IMR-90 (cell line): ENCODE results near the gene STYXL1. TPM values are rescaled to one million over a fixed set of nuclear protein-coding genes. Genes with fewer than 3 reads are reported as not detected.

Experiments used
- ATAC-seq: fragments of 200-7000 bp; cut with Tn5 transposase; 2 replicates; pipeline ENCODE4 v1.9.1; 2020; ENCODE audit warnings: low read depth, mild to moderate bottlenecking, moderate library complexity
- BruUV-seq: library from RNA; stranded (reverse); fragments of 400-500 nt; replicated peaks from 2 replicates; lab custom pipeline; 2021; lab: Mats Ljungman, UMichigan
- CTCF ChIA-PET: fragments of 300-600 bp; formaldehyde crosslinking; extraction: SDS; loops from one replicate; lab custom pipeline; 2021; ENCODE audit warnings: antibody characterized with exemption; lab: Yijun Ruan, JAX
- POLR2A ChIA-PET: fragments of 300-600 bp; sonication (Branson Sonifier 250); formaldehyde crosslinking; loops from one replicate; lab custom pipeline; 2022; ENCODE audit warnings: antibody characterized with exemption; ENCODE audit not compliant: unreplicated experiment; lab: Charles Lee
- DNase-seq: peaks from one replicate; pipeline ENCODE4 v3.0.0; 2013
- H2AFZ ChIP-seq: replicated peaks from 2 replicates; pipeline ENCODE3; 2013; ENCODE audit warnings: low read length, mild to moderate bottlenecking; ENCODE audit not compliant: poor library complexity
- H2AK5ac ChIP-seq: 2 replicates; pipeline ENCODE4 v1.6.1; 2013; ENCODE audit warnings: low read depth, low read length, inconsistent platforms
- H2AK9ac ChIP-seq: replicated peaks from 2 replicates; pipeline ENCODE3; 2013; ENCODE audit warnings: mild to moderate bottlenecking, low read depth, low read length, moderate library complexity; ENCODE audit not compliant: poor library complexity
- H2BK120ac ChIP-seq: 2 replicates; pipeline ENCODE4 v1.6.1; 2013; ENCODE audit warnings: low read depth, low read length, inconsistent platforms
- H2BK15ac ChIP-seq: 3 replicates; pipeline ENCODE4 v1.6.1; 2013; ENCODE audit warnings: low read depth, low read length, inconsistent platforms
- H2BK20ac ChIP-seq: 2 replicates; pipeline ENCODE4 v1.6.1; 2013; ENCODE audit warnings: low read depth, mild to moderate bottlenecking, inconsistent platforms, low read length, moderate library complexity
- H2BK5ac ChIP-seq: 2 replicates; pipeline ENCODE4 v1.6.1; 2013; ENCODE audit warnings: mild to moderate bottlenecking, low read depth, low read length, inconsistent platforms; ENCODE audit not compliant: poor library complexity, severe bottlenecking
- H3K14ac ChIP-seq: replicated peaks from 2 replicates; pipeline ENCODE4 v1.6.1; 2013; ENCODE audit warnings: low read depth, low read length, inconsistent platforms
- H3K18ac ChIP-seq: 2 replicates; pipeline ENCODE4 v1.6.1; 2013; ENCODE audit warnings: low read depth, low read length, control low read depth
- H3K23ac ChIP-seq: 2 replicates; pipeline ENCODE4 v1.6.1; 2013; ENCODE audit warnings: low read depth, low read length, inconsistent platforms
- H3K27ac ChIP-seq: 2 replicates; pipeline ENCODE4 v1.5.1; 2013; ENCODE audit warnings: mild to moderate bottlenecking, control low read depth, low read length; ENCODE audit not compliant: insufficient read depth
- H3K27me3 ChIP-seq: 2 replicates; pipeline ENCODE4 v1.6.1; 2013; ENCODE audit warnings: low read length; ENCODE audit not compliant: control insufficient read depth, insufficient read depth
- H3K36me3 ChIP-seq: 2 replicates; pipeline ENCODE4 v1.6.1; 2013; ENCODE audit warnings: low read length, mixed read lengths; ENCODE audit not compliant: control insufficient read depth, insufficient read depth
- H3K4ac ChIP-seq: 2 replicates; pipeline ENCODE4 v1.6.1; 2013; ENCODE audit warnings: low read depth, low read length, inconsistent platforms
- H3K4me1 ChIP-seq: 2 replicates; pipeline ENCODE4 v1.6.1; 2013; ENCODE audit warnings: low read length, mixed read lengths; ENCODE audit not compliant: control insufficient read depth, insufficient read depth
- H3K4me2 ChIP-seq: 2 replicates; pipeline ENCODE4 v1.6.1; 2013; ENCODE audit warnings: low read depth, mild to moderate bottlenecking, control low read depth, low read length, moderate library complexity
- H3K4me3 ChIP-seq: 2 replicates; pipeline ENCODE4 v1.5.1; 2013; ENCODE audit warnings: low read depth, mild to moderate bottlenecking, control low read depth, low read length, moderate library complexity; ENCODE audit not compliant: insufficient read depth
- H3K56ac ChIP-seq: 2 replicates; pipeline ENCODE4 v1.6.1; 2013; ENCODE audit warnings: low read length, inconsistent platforms; ENCODE audit not compliant: insufficient read depth; ENCODE audit errors: extremely low read depth
- H3K79me1 ChIP-seq, 2 experiments: 2 replicates each; pipeline ENCODE4 v1.6.1; 2013; ENCODE audit warnings: low read length in 2 of 2, inconsistent platforms in 1 of 2, low read depth in 1 of 2
- H3K9ac ChIP-seq: 2 replicates; pipeline ENCODE4 v1.6.1; 2013; ENCODE audit warnings: low read depth, low read length, control low read depth
- H3K9me1 ChIP-seq: 2 replicates; pipeline ENCODE4 v1.6.1; 2013; ENCODE audit warnings: low read length, inconsistent platforms; ENCODE audit not compliant: insufficient read depth
- H3K9me3 ChIP-seq: 2 replicates; pipeline ENCODE4 v1.6.1; 2013; ENCODE audit warnings: low read length; ENCODE audit not compliant: control insufficient read depth, insufficient read depth
- H4K20me1 ChIP-seq: 2 replicates; pipeline ENCODE4 v1.6.1; 2013; ENCODE audit warnings: low read length, inconsistent platforms; ENCODE audit not compliant: insufficient read depth
- H4K5ac ChIP-seq: 2 replicates; pipeline ENCODE4 v1.6.1; 2013; ENCODE audit warnings: mild to moderate bottlenecking, low read depth, low read length, control low read depth
- H4K8ac ChIP-seq, 2 experiments: 2 replicates each; pipeline ENCODE4 v1.6.1; 2013; ENCODE audit warnings: low read depth in 2 of 2, low read length in 2 of 2, control low read depth in 1 of 2, inconsistent platforms in 1 of 2
- H4K91ac ChIP-seq: 2 replicates; pipeline ENCODE4 v1.6.1; 2013; ENCODE audit warnings: low read depth, low read length, inconsistent platforms; ENCODE audit not compliant: insufficient read depth
- CEBPB ChIP-seq: IDR thresholded peaks from 2 replicates; pipeline ENCODE4 v1.6.1; 2012; ENCODE audit warnings: low read depth, low read length, improper control_type of control experiment
- MAFK ChIP-seq: IDR thresholded peaks from 2 replicates; pipeline ENCODE4 v1.6.1; 2012; ENCODE audit warnings: low read depth, low read length, improper control_type of control experiment
- MAZ ChIP-seq: IDR thresholded peaks from 2 replicates; pipeline ENCODE4 v1.6.1; 2012; ENCODE audit warnings: low read depth, mild to moderate bottlenecking, low read length, improper control_type of control experiment, moderate library complexity, borderline replicate concordance
- MXI1 ChIP-seq: IDR thresholded peaks from 2 replicates; pipeline ENCODE4 v1.6.1; 2012; ENCODE audit warnings: low read depth, mild to moderate bottlenecking, low read length, moderate library complexity, borderline replicate concordance
- RFX5 ChIP-seq: IDR thresholded peaks from 2 replicates; pipeline ENCODE4 v1.8.0; 2012; ENCODE audit warnings: low read depth, mild to moderate bottlenecking, low read length, moderate library complexity
- SMC3 ChIP-seq: fragments of 150-350 bp; IDR thresholded peaks from 2 replicates; pipeline ENCODE4 v1.6.1; 2016; ENCODE audit warnings: low read depth, mild to moderate bottlenecking, antibody characterized with exemption, low read length, moderate library complexity
- WGBS, 2 experiments: methylation state at CpG; one replicate each; pipeline versions ENCODE4 v1.1.5 to v1.1.7; 2013; ENCODE audit warnings: missing lambda C conversion rate in 2 of 2; ENCODE audit not compliant: insufficient read length in 1 of 2; ENCODE audit errors: extremely low coverage in 2 of 2; 5-methylcytosine and 5-hydroxymethylcytosine counted together
- dilution Hi-C: fragments of 300-500 bp; cut with HindIII; formaldehyde crosslinking; loops from one replicate; pipeline ENCODE4 v1.14.3; 2018; ENCODE audit warnings: low sequenced_read_pairs; ENCODE audit not compliant: unreplicated experiment
- in situ Hi-C: fragments of 300-500 bp; cut with MboI; formaldehyde crosslinking; loops from 3 replicates; pipeline ENCODE4 v1.14.3; 2019; ENCODE audit warnings: low sequenced_read_pairs, inconsistent platforms, mixed read lengths
- intact Hi-C: fragments of 100-400 bp; cut with micrococcal nuclease; formaldehyde crosslinking; loops from 2 replicates; pipeline ENCODE4 v1.10.0; 2022
- polyA plus RNA-seq, 3 experiments: library from polyadenylated mRNA; depleted of rRNA; stranded (reverse); fragments of >200 nt; gene quantifications; 2 replicates each; pipeline ENCODE4 v1.2.3, GENCODE V29; 2012; ENCODE audit warnings: low replicate concordance in 1 of 3
- total RNA-seq: library from RNA; depleted of rRNA; stranded (reverse); fragments of >200 nt; gene quantifications from 2 replicates; pipeline ENCODE4 v1.2.3, GENCODE V29; 2012
- TF ChIP-seq, protein P1 (sequence below): fragments of 150-350 bp; IDR thresholded peaks from 2 replicates; pipeline ENCODE4 v1.6.1; 2016; ENCODE audit warnings: low read depth, mild to moderate bottlenecking, low read length, moderate library complexity, borderline replicate concordance
- TF ChIP-seq, protein P2 (sequence below): conservative IDR thresholded peaks from 2 replicates; pipeline ENCODE4 v1.5.1; 2012; ENCODE audit warnings: mild to moderate bottlenecking, low read depth, low read length, improper control_type of control experiment

Gene STYXL1
- total and polyA plus RNA-seq, 2 of the 4 experiments (the other 2 are of a cell fraction): 66.1 to 73.8 TPM

DNA sequence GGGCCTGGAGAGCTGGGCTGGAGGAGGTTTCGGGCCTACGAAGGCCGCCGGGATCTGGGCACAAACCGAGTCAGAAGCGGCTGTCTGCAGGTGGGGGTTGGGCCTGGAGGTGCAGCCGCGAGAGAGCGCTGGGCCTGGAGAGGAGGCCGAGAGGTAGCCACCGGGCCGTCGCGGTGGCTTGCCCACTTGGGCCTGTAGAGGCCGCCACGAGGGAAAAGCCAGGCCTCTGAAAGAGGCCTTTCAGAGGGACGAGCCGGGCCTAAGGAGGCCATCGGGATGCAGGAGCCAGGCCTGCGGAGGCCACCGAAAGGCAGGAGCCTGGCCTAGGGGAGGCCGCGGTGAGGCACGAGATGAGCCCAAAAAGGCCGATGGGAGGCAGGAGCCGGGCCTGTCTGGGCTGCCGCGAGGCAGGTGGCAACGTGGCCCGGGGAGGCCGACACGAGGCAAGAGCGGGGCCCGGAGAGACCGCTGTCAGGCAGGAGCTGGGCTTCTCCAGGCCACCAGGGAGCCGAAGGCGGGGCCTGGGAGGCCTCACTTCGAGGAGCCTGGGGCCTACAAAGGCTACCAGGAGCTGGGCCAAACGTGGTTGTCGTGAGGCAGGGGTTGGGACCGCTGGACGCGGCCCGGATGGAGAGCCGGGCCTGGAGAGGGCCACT lies 25.7 kb upstream of the STYXL1 start:
- Histone ChIP-seq H2BK5ac (no peak overlapping the region), H2AK9ac (no peak overlapping the region), H2BK120ac (no peak overlapping the region), H3K9me1 (peaks cover 14% of the 10 kb centered on the region), H3K4me3 (no peak overlapping the region), H4K8ac (no peak overlapping the region), H3K4me2 (no peak overlapping the region), H3K23ac (no peak overlapping the region), H2AFZ (no peak overlapping the region), H4K20me1 (no peaks in the 10 kb centered on the region), H3K18ac (no peak overlapping the region), H3K9ac (no peak overlapping the region), H3K79me1 (no peaks in the 10 kb centered on the region), H4K91ac (no peak overlapping the region), H3K9me3 (peaks cover 5% of the 10 kb centered on the region), H3K14ac (no peak overlapping the region), H3K27ac (no peak overlapping the region), H3K4me1 (peaks cover 6% of the 10 kb centered on the region), H2BK15ac (no peak overlapping the region), H3K36me3 (no peaks in the 10 kb centered on the region), H4K5ac (no peak overlapping the region), H3K4ac (no peak overlapping the region), H3K27me3 (no peaks in the 10 kb centered on the region), H3K56ac (no peak overlapping the region), H2AK5ac (no peak overlapping the region), H2BK20ac (no peak overlapping the region)
- ChIA-PET POLR2A (interaction anchor here (0.6 kb wide), 1 partner anchor 286 kb away, joined by 5 read pairs; no protein-coding TSS in a partner anchor), CTCF (no interaction called here)
- TF ChIP-seq SMC3 (no peak), RFX5 (no peak), MXI1 (no peak), MAZ (no peak), MAFK (no peak), CEBPB (no peak)
- TF ChIP-seq, protein P1, sequence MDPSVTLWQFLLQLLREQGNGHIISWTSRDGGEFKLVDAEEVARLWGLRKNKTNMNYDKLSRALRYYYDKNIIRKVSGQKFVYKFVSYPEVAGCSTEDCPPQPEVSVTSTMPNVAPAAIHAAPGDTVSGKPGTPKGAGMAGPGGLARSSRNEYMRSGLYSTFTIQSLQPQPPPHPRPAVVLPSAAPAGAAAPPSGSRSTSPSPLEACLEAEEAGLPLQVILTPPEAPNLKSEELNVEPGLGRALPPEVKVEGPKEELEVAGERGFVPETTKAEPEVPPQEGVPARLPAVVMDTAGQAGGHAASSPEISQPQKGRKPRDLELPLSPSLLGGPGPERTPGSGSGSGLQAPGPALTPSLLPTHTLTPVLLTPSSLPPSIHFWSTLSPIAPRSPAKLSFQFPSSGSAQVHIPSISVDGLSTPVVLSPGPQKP: no peak
- TF ChIP-seq, protein P2, sequence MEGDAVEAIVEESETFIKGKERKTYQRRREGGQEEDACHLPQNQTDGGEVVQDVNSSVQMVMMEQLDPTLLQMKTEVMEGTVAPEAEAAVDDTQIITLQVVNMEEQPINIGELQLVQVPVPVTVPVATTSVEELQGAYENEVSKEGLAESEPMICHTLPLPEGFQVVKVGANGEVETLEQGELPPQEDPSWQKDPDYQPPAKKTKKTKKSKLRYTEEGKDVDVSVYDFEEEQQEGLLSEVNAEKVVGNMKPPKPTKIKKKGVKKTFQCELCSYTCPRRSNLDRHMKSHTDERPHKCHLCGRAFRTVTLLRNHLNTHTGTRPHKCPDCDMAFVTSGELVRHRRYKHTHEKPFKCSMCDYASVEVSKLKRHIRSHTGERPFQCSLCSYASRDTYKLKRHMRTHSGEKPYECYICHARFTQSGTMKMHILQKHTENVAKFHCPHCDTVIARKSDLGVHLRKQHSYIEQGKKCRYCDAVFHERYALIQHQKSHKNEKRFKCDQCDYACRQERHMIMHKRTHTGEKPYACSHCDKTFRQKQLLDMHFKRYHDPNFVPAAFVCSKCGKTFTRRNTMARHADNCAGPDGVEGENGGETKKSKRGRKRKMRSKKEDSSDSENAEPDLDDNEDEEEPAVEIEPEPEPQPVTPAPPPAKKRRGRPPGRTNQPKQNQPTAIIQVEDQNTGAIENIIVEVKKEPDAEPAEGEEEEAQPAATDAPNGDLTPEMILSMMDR: no peak
- no peak for DNase-seq
- no peak for ATAC-seq
- intact Hi-C loops (no loop called here), in situ Hi-C loops (no loop called here), dilution Hi-C loops (no loop called here)
- WGBS, 2 experiments: 94% methylated on average over 36 of the region's 45 CpGs; no CpG with 5 or more reads in 1 of the 2 experiments
- BruUV-seq: no TSS peak
